NT2/D1 (cell line): ENCODE measurements around the gene JPT1.

Experiments
- DNase-seq: peaks from one replicate; pipeline ENCODE4 v3.0.0-alpha.2; 2011; ENCODE audit warnings: low read depth, low spot score
- H3K27me3 ChIP-seq: 2 replicates; pipeline ENCODE4 v1.6.0; 2011; ENCODE audit warnings: mild to moderate bottlenecking; ENCODE audit not compliant: insufficient read length, insufficient read depth
- H3K36me3 ChIP-seq: 2 replicates; pipeline ENCODE4 v1.6.1; 2011; ENCODE audit warnings: mild to moderate bottlenecking, low read length, mixed read lengths; ENCODE audit not compliant: insufficient read depth, insufficient read length
- H3K4me1 ChIP-seq: 2 replicates; pipeline ENCODE4 v1.5.1; 2011; ENCODE audit not compliant: insufficient read depth, insufficient read length
- H3K4me3 ChIP-seq: 2 replicates; pipeline ENCODE4 v1.5.1; 2011; ENCODE audit warnings: low read depth; ENCODE audit not compliant: insufficient read length
- H3K9ac ChIP-seq: 2 replicates; pipeline ENCODE4 v1.6.0; 2011; ENCODE audit warnings: low read depth; ENCODE audit not compliant: insufficient read length
- H3K9me3 ChIP-seq: 2 replicates; pipeline ENCODE4 v1.5.1; 2011; ENCODE audit warnings: mild to moderate bottlenecking, low read length; ENCODE audit not compliant: insufficient read depth
- SUZ12 ChIP-seq: IDR thresholded peaks from 2 replicates; pipeline ENCODE4 v1.6.1; 2011; ENCODE audit not compliant: insufficient read length, insufficient read depth; ENCODE audit errors: extremely low read depth
- YY1 ChIP-seq: IDR thresholded peaks from 2 replicates; pipeline ENCODE4 v1.6.1; 2011; ENCODE audit not compliant: insufficient read length, insufficient read depth
- ZNF274 ChIP-seq: IDR thresholded peaks from 2 replicates; pipeline ENCODE4 v1.6.1; 2011; ENCODE audit warnings: mild to moderate bottlenecking, low read depth, low read length

The JPT1 gene

DNA sequence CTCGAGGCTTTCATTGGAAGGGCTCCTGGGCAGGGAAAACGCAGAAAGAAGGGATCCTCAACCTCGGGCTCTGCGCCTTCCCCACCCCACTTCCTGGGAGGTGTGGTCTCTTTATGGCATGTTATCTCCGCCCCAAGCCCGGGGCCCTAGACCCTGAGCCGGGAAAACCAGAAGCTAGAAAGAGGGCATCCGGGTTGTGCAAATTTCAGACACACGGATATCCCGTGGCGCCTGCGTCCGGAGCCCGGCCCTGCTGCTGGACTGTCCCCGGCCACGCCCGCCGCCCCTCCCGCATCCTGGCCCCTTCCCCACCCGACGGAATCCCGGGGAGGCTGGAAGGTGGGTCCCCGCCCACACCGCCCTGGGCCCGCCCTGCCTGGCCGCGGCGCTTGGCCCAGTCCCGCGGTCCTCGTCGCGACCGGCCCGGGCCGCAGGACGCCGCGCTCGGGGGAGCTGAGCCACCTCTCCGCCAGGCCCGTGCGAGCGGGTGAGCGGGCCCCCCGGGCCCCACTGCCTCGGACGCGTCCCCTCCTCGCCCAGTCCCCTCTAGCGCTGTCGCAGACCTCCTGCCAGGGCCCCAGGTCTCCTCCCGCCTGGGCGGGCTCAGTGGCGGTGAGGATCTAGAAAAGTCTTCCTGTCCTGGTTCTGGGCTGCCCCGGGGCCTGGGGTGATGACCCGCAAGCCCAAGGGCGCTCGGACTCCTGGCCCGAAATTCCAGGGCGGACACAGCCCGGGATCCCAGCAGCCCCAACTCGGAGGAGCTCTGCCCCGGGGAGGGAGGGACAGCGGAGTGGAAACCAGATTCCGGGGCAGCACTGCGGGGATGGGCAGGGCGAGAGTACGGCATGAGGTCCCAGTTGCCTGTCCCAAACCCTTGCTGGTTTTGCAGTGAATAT is 66.5 kb downstream of the JPT1 start, which contains the start of gene SLC16A5:
Gene SLC16A5, plus strand, starts transcription at position 397 of the 896 bp plus-strand sequence. CDS start 5,683 bp downstream, outside the sequence.
- TF ChIP-seq ZNF274 (no peak), SUZ12 (no peak), YY1 (no peak)
- Histone ChIP-seq H3K9ac (peak within 1 kb of the TSS; percentile 98), H3K27me3 (no peaks in the 10 kb centered on the region), H3K9me3 (no peaks in the 10 kb centered on the region), H3K4me3 (peak within 1 kb of the TSS; percentile 81), H3K4me1 (peaks cover 18% of the 10 kb centered on the region), H3K36me3 (peaks cover 2% of the 10 kb centered on the region)
- peak; percentile 81 for DNase-seq

DNA sequence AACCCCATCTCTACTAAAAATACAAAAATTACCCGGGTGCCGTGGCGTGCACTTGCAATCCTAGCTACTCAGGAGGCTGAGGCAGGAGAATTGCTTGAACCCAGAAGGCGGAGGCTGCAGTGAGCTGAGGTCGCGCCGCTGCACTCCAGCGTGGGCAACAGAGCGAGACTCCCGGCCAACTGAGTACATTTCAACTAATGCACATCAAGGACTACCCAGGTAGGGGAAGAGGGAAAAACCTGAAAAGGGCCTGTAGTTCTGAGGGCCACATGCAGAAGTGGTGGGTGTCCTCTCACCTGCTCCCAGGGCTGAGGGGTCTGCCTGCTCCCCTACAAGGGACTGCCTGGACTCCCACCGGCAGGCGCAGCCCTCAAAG is 67.1 kb downstream of the JPT1 start:
- peak overlapping the region; percentile 55 for H3K4me3 ChIP-seq
- DNase-seq: no peak
- TF ChIP-seq YY1 (no peak), SUZ12 (no peak), ZNF274 (no peak)
- peaks cover 2% of the 10 kb centered on the region for H3K36me3 ChIP-seq
- H3K4me1 ChIP-seq: peaks cover 14% of the 10 kb centered on the region
- no peaks in the 10 kb centered on the region for H3K27me3 ChIP-seq
- peak overlapping the region; percentile 92 for H3K9ac ChIP-seq
- no peaks in the 10 kb centered on the region for H3K9me3 ChIP-seq

DNA sequence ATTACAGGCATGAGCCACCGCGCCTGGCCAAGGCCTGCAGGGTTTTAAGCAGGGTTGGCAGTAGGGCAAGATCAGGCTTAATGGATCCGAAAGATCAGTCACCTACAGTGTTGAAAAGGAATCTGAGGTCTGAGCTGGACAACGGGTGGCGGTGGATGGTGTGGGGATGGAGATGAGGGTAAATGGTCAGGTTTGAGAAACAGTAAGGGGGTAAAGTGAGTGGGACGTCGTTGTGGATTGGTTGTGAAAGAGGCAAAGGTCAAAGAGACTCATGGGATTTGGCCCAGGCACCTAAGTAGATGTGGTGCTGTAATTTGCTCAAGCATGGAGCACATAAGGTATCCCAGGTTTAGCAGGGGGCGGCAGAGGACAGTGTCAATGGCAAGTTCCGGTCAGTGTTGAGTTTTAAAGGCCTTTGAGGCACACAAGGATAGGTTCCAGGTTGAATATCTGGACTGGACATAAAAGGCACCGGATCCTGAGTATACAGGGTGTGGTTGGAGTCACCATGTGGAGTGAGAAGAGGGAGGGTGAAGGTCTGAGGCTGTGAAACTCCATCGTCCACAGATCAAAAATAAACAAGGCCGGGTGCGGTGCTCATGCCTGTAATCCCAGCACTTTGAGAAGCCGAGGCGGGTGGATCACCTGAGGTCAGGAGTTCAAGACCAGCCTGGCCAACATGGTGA is 67.7 kb downstream of the JPT1 start:
- Histone ChIP-seq H3K36me3 (peaks cover 2% of the 10 kb centered on the region), H3K4me1 (peaks cover 11% of the 10 kb centered on the region), H3K4me3 (peak overlapping the region; percentile 55), H3K9ac (no peak overlapping the region), H3K9me3 (no peaks in the 10 kb centered on the region), H3K27me3 (no peaks in the 10 kb centered on the region)
- TF ChIP-seq SUZ12: no peak
- no peak for TF ChIP-seq YY1
- no peak for TF ChIP-seq ZNF274
- no peak for DNase-seq
